ENCODE results near the gene RBM18. TPM values are rescaled to one million over a fixed set of nuclear protein-coding genes. Genes with fewer than 3 reads are reported as not detected.

The RBM18 gene
- 12.6 and 18.7 TPM in 2 replicates for total RNA-seq

GRCh38 chr9:122264360-122265148 is at the start of gene RBM18, which contains the start of gene MRRF:
Gene RBM18 (minus strand): TSS chr9:122264840. CDS start chr9:122261492, 3,348 bp downstream.
Gene MRRF (plus strand): TSS chr9:122264882. CDS start chr9:122270892, 6,010 bp downstream.

GRCh38 chr9:122228568-122229484 is 35.8 kb downstream of the RBM18 start, which contains the start of gene LHX6:
Gene LHX6 (minus strand): TSS chr9:122228957. CDS start chr9:122228740, 217 bp downstream.

Other genes with a start within 250 kb of the RBM18 start
- gene TTLL11, start 171.5 kb downstream of the RBM18 start, total RNA-seq: 2.7 and 4.7 TPM in 2 replicates
- gene NDUFA8, start 105.1 kb downstream of the RBM18 start, total RNA-seq: 70.5 and 73.3 TPM in 2 replicates
- not detected in 2 replicates for gene MORN5, start 104.9 kb downstream of the RBM18 start, total RNA-seq
- 16.9 and 17.3 TPM in 2 replicates for gene LHX6, start 35.9 kb downstream of the RBM18 start, total RNA-seq
- 32.5 and 32.7 TPM in 2 replicates for gene MRRF, start within 50 bp of the RBM18 start, total RNA-seq
- 0.59 and 1.5 TPM in 2 replicates for gene PTGS1, start 106.2 kb upstream of the RBM18 start, total RNA-seq
- not detected in 2 replicates for gene OR1J1, start 213.1 kb upstream of the RBM18 start, total RNA-seq
- not detected in 2 replicates for gene OR1J2, start 246.0 kb upstream of the RBM18 start, total RNA-seq

All from mammary microvascular endothelial cell (primary cell).